ENCODE data around the gene HS3ST6.
"Not testable (repeated sequence)": the region's sequence is repeated elsewhere in the genome, so short reads cannot be mapped to it uniquely, and the experiment has no call there.

HS3ST6 gene

GRCh38 chr16:1918351-1919326, at the start of gene HS3ST6:
Gene HS3ST6, minus strand, starts transcription at chr16:1918415. Its CDS starts 92 bp downstream, at chr16:1918323.
- no peak for DNase-seq

- no peak for DNase-seq
Measured at GRCh38 chr16:1966460-1966859, 48.2 kb upstream of the HS3ST6 start, which contains the start of gene RNF151. Gene RNF151, plus strand, starts transcription at chr16:1966856. Its CDS starts 26 bp downstream, at chr16:1966882.

- no peak for DNase-seq
Measured at GRCh38 chr16:1965396-1966001, 47.3 kb upstream of the HS3ST6 start.

GRCh38 chr16:1964506-1965395, 46.5 kb upstream of the HS3ST6 start, which contains the start of gene RPS2:
Gene RPS2, minus strand, starts transcription at chr16:1964826. Its CDS starts 201 bp downstream, at chr16:1964625.
- peak; percentile 94 for DNase-seq

DNA sequence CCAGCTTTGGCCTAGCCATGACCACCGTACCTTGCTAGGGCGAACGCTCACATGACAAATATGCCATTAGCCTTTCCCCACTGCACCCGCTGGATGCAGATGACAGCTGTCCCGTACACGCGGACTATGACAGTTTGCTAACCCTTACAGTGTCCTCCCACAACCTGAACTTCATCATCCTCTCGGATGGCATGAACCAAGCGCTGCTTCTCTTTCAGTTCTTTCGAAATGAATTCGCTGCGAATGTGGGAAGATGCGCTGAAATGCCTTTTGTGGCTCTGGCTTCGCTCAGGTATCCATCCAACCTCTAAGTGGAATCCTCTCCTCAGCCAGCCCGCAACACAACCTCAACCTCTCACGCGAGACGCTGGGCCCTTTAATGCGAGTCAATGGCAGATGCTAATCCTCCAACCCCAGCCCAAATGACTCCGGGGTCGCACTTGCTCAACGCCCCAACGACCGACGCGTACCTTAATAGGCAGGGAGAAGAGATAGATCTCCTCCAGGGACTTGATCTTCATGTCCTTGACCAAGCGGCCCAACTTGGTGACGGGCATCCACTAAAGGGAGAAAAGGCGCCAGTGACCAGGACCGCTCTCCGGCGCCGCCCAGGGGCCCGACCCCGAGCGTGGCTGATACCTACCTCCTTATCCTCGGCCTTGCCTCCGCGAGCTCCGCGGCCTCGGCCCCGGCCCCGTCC, 45.7 kb upstream of the HS3ST6 start:
- no peak for DNase-seq

DNA sequence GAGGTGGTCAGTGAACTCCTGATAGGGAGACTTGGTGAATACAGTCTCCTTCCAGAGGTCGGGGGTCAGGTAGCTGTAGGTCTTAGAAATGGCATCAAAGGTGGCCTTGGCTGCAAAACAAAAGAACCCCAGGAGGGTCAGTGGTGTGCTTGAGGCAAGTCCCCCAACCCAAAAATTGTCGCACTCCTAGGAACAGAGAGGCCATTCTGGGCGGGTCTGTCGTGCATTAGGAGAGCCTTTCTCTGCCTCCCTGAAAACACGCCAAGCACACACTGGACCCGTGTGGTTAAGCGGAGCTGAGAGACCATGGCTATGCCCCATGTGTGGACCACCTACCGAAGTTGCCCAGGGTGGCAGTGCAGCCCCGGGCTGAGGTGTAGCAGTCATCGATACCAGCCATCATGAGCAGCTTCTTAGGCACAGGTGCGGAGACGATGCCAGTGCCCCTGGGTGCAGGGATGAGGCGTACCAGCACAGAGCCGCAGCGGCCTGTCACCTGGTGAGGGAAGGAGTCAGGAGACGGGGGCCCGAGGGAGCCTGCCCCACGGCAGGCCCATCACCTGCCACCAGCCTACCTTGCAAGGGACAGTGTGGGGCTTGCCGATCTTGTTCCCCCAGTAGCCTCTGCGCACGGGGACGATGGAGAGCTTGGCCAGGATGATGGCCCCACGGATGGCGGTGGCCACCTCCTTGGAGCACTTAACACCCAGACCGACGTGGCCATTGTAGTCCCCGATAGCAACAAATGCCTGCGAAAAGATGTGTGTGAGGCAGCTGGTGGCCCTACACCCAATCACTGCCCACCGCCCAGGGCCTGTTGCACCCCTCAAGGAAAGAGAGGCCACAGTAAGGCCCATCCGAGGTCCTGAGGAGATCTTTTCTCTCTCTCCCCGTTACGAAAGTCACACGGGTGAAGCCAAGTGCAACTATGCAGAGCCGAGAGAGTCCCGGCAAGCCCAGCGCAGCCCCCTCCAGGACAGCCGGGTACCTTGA, 44.2 kb upstream of the HS3ST6 start:
- not testable (repeated sequence) for DNase-seq

- no peak for DNase-seq
Measured at GRCh38 chr16:1961651-1962067, 43.4 kb upstream of the HS3ST6 start.

DNA sequence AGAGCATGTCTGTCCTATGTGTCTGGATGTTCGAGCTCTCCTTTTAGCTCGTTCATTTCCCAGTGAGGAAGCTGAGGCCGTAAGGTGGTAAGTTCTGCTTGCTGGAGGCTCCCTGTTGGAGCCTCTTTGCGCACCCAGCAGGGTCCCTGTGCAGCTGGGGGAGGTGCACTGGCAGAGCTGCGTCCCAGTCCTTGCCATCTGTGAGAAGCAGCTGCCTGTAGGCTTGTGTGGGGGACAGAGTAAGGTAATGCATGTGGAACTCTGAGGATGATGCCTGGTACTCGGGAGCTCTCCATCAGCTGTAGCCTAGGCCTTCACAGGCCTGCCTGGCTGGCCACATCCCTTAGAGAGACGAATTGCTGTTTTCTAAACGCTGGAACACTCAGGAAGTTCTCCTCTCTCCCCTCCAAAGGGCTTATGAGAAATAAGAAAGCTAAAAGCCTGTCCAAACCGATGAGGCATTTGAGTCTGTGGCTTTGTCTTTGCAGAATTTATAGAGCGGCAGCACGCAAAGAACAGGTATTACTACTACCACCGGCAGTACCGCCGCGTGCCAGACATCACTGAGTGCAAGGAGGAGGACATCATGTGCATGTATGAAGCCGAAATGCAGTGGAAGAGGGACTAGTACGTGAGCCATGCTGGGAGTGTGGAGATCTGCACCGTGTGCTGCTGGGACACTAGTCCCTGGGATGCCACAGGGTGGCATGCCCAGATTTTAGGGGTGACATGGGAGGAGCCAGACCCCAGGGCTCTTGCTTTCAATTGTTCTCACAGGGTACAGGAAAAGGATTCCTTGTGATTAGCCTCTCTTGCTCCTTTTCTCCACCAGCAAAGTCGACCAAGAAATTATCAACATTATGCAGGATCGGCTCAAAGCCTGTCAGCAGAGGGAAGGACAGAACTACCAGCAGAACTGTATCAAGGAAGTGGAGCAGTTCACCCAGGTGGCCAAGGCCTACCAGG, 42.7 kb upstream of the HS3ST6 start:
- DNase-seq: peak; percentile 45

DNA sequence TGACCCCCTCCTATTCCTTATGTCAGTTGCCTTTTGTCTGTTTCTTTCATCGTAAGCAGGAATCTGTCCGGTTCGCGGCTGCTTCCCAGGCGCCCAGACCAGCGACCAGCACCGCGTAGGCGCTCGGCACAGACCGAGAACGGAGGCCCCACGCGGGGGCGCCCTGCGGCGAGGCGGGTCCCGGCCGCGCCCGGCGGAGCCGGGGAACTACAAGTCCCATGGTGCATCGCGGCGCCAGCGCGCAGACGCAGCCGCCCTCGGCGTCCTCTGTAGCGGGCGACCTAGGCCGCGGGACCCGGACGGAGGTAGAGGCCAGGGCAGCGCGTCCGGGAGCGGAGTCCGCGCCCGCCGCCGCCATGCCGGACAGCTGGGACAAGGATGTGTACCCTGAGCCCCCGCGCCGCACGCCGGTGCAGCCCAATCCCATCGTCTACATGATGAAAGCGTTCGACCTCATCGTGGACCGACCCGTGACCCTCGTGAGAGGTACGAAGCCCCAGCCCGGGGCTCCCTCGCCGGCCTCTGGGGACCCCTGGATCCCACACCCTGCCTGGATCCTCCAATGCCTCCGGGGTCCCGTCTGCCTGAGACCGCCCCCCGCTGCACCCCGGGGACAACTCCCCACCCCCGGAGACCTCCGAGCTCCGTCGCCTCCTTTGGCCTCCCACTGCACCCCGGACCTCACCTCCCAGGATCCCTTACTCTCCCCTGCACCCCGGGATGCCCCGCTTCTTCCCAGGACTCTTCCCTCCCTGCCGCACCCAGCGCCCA, 41.2 kb upstream of the HS3ST6 start, which contains the start of gene NDUFB10:
TSS of gene NDUFB10 (plus strand) at position 270 of the 771 bp plus-strand sequence. CDS start at position 357, 87 bp downstream.
- peak; percentile 61 for DNase-seq

GRCh38 chr16:1958715-1959268, 40.6 kb upstream of the HS3ST6 start:
- DNase-seq: no peak

DNA sequence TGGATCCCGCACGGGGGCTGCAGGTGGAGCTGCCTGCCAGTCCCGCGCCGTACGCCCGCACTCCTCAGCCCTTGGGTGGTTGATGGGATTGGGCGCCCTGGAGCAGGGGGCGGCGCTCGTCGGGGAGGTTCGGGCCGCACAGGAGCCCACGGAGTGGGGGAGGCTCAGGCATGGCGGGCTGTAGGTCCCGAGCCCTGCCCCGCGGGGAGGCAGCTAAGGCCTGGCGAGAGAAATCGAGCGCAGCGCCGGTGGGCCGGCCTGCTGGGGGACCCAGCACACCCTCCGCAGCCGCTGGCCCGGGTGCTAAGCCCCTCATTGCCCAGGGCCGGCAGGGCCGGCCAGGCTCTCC, 39.9 kb upstream of the HS3ST6 start:
- not testable (repeated sequence) for DNase-seq

- DNase-seq: not testable (repeated sequence)
Measured at GRCh38 chr16:1957434-1958142, 39.4 kb upstream of the HS3ST6 start.

DNA sequence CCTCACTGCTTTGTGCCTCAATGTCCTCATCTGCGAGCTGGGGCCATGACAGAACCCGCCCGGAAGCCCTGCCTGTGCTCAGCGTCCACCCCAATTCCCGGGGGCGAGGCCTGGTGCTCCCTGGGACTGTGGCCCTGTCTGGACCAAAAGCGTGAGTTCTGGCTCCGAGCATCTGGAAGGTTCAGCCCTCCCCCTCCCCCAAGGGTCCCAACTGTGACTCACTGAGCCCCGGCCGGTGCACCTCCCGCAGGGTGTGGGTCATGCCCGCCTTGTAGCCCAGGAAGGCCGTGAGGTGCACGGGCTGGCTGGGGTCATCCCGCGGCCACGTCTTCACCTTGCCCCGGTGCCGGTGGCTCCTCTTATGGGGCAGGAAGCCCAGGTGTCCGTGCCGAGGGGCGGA, 35.5 kb upstream of the HS3ST6 start:
- DNase-seq: no peak

DNA sequence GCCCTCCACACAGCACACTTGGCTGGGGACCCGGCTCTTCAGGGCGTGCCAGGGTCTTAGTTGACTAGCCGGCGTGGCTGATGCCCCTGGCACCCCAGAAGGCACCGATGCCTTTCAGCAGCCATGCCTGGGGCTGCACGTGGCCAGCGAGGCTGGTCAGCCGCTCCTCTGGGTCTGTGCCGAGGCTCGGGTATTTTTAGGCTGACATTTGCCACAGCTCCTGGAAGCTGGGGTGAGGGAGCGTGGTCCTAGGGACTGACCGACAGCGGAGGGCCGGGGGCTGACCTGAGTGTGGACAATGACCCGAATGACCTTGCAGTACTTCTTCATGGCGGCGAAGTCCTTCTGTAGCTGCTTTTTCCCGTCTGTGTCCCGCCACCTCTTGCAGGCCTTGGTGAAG, 32.3 kb upstream of the HS3ST6 start:
- DNase-seq: no peak

GRCh38 chr16:1950047-1950446, 31.8 kb upstream of the HS3ST6 start:
- DNase-seq: no peak

GRCh38 chr16:1949507-1949906, 31.3 kb upstream of the HS3ST6 start:
- DNase-seq: no peak

- DNase-seq: no peak
Measured at GRCh38 chr16:1947369-1947670, 29.1 kb upstream of the HS3ST6 start.
